ENCODE results near the gene REELD1.

The REELD1 gene

GRCh38 chr4:146243141-146243882, 29.0 kb downstream of the REELD1 start:
- Histone ChIP-seq H3K4me1 (ENCODE audit: insufficient read depth, insufficient read length) (no peaks in the 10 kb centered on the region), H3K36me3 (ENCODE audit: insufficient read depth, insufficient read length, low read length) (no peaks in the 10 kb centered on the region), H3K27me3 (ENCODE audit: insufficient read depth, insufficient read length) (no peaks in the 10 kb centered on the region), H3K9ac (ENCODE audit: insufficient read length, low read depth) (no peak overlapping the region), H3K9me3 (ENCODE audit: insufficient read depth, low read length) (no peaks in the 10 kb centered on the region), H3K4me3 (ENCODE audit: insufficient read length, low read depth) (no peak overlapping the region)
- TF ChIP-seq YY1 (IDR thresholded peaks at IDR 0.05; ENCODE audit: insufficient read depth, insufficient read length) = no peak
- no peak for TF ChIP-seq ZNF274 (IDR thresholded peaks at IDR 0.05; ENCODE audit: low read depth, low read length)
- no peak for TF ChIP-seq SUZ12 (IDR thresholded peaks at IDR 0.05; ENCODE audit: extremely low read depth, insufficient read depth, insufficient read length)
- DNase-seq (ENCODE audit: low read depth, low spot score) = no peak

DNA sequence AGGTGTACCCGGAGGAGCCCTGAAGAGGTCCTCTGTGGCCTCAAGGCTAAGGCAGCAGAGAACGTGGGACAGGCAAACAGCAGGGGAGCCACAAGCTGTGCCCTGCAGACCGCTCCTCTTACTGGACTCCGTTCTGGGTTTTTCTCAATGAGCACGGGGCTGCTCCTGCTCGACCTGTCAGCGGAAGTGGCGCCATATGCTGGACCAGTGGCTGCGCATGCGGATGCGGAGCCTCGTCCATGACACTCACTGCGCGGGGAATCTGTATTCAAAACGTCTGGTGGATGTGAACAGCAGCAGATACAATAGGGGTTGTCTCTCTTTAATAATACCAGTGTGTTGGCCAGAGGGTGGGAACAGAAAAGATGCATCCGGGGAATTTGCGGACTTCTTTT, 29.5 kb downstream of the REELD1 start:
- TF ChIP-seq ZNF274 (IDR thresholded peaks at IDR 0.05; ENCODE audit: low read depth, low read length) (no peak), YY1 (IDR thresholded peaks at IDR 0.05; ENCODE audit: insufficient read depth, insufficient read length) (no peak)
- Histone ChIP-seq H3K36me3 (ENCODE audit: insufficient read depth, insufficient read length, low read length) (no peaks in the 10 kb centered on the region), H3K9me3 (ENCODE audit: insufficient read depth, low read length) (no peaks in the 10 kb centered on the region), H3K4me1 (ENCODE audit: insufficient read depth, insufficient read length) (no peaks in the 10 kb centered on the region), H3K4me3 (ENCODE audit: insufficient read length, low read depth) (no peak overlapping the region), H3K27me3 (ENCODE audit: insufficient read depth, insufficient read length) (no peaks in the 10 kb centered on the region), H3K9ac (ENCODE audit: insufficient read length, low read depth) (no peak overlapping the region)
- no peak for DNase-seq (ENCODE audit: low read depth, low spot score)

DNA sequence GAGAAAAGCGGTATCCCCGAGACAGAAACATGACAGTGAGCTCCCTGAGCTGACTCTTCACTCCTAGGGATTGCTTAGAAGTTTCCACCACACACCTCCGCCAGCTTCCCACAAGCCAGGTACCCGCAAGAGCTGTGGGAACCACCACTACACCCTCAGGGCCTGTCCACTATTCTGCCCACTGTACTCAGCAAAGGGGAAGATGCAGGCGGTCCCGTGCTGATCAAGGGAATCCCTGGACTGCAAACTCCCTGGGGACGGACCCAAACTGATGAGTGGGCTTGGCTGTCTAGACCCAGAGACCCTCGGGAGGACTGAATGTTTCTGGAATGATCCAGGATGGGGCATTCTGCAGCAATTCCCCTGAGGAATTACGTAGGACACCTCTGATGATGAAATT, 30.2 kb downstream of the REELD1 start:
- no peak overlapping the region for H3K4me3 ChIP-seq (ENCODE audit: insufficient read length, low read depth)
- no peaks in the 10 kb centered on the region for H3K4me1 ChIP-seq (ENCODE audit: insufficient read depth, insufficient read length)
- no peaks in the 10 kb centered on the region for H3K36me3 ChIP-seq (ENCODE audit: insufficient read depth, insufficient read length, low read length)
- no peaks in the 10 kb centered on the region for H3K27me3 ChIP-seq (ENCODE audit: insufficient read depth, insufficient read length)
- no peaks in the 10 kb centered on the region for H3K9me3 ChIP-seq (ENCODE audit: insufficient read depth, low read length)
- H3K9ac ChIP-seq (ENCODE audit: insufficient read length, low read depth) = no peak overlapping the region
- DNase-seq (ENCODE audit: low read depth, low spot score) = no peak
- TF ChIP-seq YY1 (IDR thresholded peaks at IDR 0.05; ENCODE audit: insufficient read depth, insufficient read length) (no peak), ZNF274 (IDR thresholded peaks at IDR 0.05; ENCODE audit: low read depth, low read length) (no peak), SUZ12 (IDR thresholded peaks at IDR 0.05; ENCODE audit: extremely low read depth, insufficient read depth, insufficient read length) (no peak)

- DNase-seq (ENCODE audit: low read depth, low spot score) = no peak
- H3K27me3 ChIP-seq (ENCODE audit: insufficient read depth, insufficient read length) = no peaks in the 10 kb centered on the region
- H3K9ac ChIP-seq (ENCODE audit: insufficient read length, low read depth) = no peak overlapping the region
- no peak overlapping the region for H3K4me3 ChIP-seq (ENCODE audit: insufficient read length, low read depth)
- no peak for TF ChIP-seq SUZ12 (IDR thresholded peaks at IDR 0.05; ENCODE audit: extremely low read depth, insufficient read depth, insufficient read length)
- TF ChIP-seq YY1 (IDR thresholded peaks at IDR 0.05; ENCODE audit: insufficient read depth, insufficient read length) = no peak
- TF ChIP-seq ZNF274 (IDR thresholded peaks at IDR 0.05; ENCODE audit: low read depth, low read length) = no peak
- no peaks in the 10 kb centered on the region for H3K9me3 ChIP-seq (ENCODE audit: insufficient read depth, low read length)
- no peaks in the 10 kb centered on the region for H3K36me3 ChIP-seq (ENCODE audit: insufficient read depth, insufficient read length, low read length)
- H3K4me1 ChIP-seq (ENCODE audit: insufficient read depth, insufficient read length) = no peaks in the 10 kb centered on the region
Measured at GRCh38 chr4:146245246-146245645, 30.9 kb downstream of the REELD1 start.

GRCh38 chr4:146245850-146246249, 31.5 kb downstream of the REELD1 start:
- no peak overlapping the region for H3K4me3 ChIP-seq (ENCODE audit: insufficient read length, low read depth)
- TF ChIP-seq SUZ12 (IDR thresholded peaks at IDR 0.05; ENCODE audit: extremely low read depth, insufficient read depth, insufficient read length) = no peak
- TF ChIP-seq ZNF274 (IDR thresholded peaks at IDR 0.05; ENCODE audit: low read depth, low read length) = no peak
- TF ChIP-seq YY1 (IDR thresholded peaks at IDR 0.05; ENCODE audit: insufficient read depth, insufficient read length) = no peak
- H3K36me3 ChIP-seq (ENCODE audit: insufficient read depth, insufficient read length, low read length) = no peaks in the 10 kb centered on the region
- no peak overlapping the region for H3K9ac ChIP-seq (ENCODE audit: insufficient read length, low read depth)
- no peaks in the 10 kb centered on the region for H3K9me3 ChIP-seq (ENCODE audit: insufficient read depth, low read length)
- no peak for DNase-seq (ENCODE audit: low read depth, low spot score)
- H3K27me3 ChIP-seq (ENCODE audit: insufficient read depth, insufficient read length) = no peaks in the 10 kb centered on the region
- H3K4me1 ChIP-seq (ENCODE audit: insufficient read depth, insufficient read length) = no peaks in the 10 kb centered on the region

DNA sequence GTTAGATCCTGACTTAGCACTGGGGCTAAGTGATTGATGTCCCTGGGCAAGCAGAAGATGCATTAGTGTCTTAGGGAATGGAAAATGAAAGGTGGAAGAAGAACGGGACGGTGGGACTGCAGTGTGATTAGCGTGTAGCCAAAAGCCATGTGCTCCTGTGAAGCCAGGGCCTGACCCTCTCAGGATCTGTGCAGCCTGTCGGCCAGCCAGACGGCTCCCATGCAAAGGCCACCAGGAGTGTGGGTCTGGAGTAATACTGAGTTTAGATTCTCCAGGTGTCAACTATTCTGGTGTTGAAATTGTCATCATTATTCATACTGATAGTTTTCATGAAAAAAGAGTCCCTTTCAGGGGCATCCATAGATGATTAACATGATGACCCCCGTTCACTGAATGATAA, 32.0 kb downstream of the REELD1 start:
- H3K9me3 ChIP-seq (ENCODE audit: insufficient read depth, low read length) = no peaks in the 10 kb centered on the region
- no peaks in the 10 kb centered on the region for H3K36me3 ChIP-seq (ENCODE audit: insufficient read depth, insufficient read length, low read length)
- DNase-seq (ENCODE audit: low read depth, low spot score) = no peak
- no peak overlapping the region for H3K9ac ChIP-seq (ENCODE audit: insufficient read length, low read depth)
- no peaks in the 10 kb centered on the region for H3K4me1 ChIP-seq (ENCODE audit: insufficient read depth, insufficient read length)
- H3K4me3 ChIP-seq (ENCODE audit: insufficient read length, low read depth) = no peak overlapping the region
- no peaks in the 10 kb centered on the region for H3K27me3 ChIP-seq (ENCODE audit: insufficient read depth, insufficient read length)
- TF ChIP-seq SUZ12 (IDR thresholded peaks at IDR 0.05; ENCODE audit: extremely low read depth, insufficient read depth, insufficient read length) = no peak

DNA sequence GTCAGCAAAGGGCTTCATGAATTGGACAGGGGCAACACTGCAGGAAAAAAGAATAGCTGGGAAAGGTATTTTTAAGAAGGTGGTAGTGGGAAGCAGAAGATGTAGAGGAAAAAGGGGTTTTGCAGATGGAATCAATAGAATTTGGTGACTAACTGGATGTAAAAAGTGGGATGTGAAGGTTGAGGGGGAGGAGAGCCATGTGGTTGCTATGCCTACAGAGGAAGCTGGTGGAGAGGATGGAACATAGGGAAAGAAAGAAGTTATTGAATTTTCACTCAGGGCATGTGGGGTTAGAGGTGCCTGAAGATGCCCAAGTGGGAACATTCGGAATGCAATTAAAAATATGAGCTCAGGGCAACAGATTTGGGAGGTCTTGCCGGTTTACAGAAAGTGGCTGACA, 33.0 kb downstream of the REELD1 start:
- H3K27me3 ChIP-seq (ENCODE audit: insufficient read depth, insufficient read length) = no peaks in the 10 kb centered on the region
- no peak overlapping the region for H3K9ac ChIP-seq (ENCODE audit: insufficient read length, low read depth)
- no peaks in the 10 kb centered on the region for H3K4me1 ChIP-seq (ENCODE audit: insufficient read depth, insufficient read length)
- TF ChIP-seq YY1 (IDR thresholded peaks at IDR 0.05; ENCODE audit: insufficient read depth, insufficient read length) = no peak
- TF ChIP-seq SUZ12 (IDR thresholded peaks at IDR 0.05; ENCODE audit: extremely low read depth, insufficient read depth, insufficient read length) = no peak
- no peak for TF ChIP-seq ZNF274 (IDR thresholded peaks at IDR 0.05; ENCODE audit: low read depth, low read length)
- H3K36me3 ChIP-seq (ENCODE audit: insufficient read depth, insufficient read length, low read length) = no peaks in the 10 kb centered on the region
- H3K4me3 ChIP-seq (ENCODE audit: insufficient read length, low read depth) = no peak overlapping the region
- no peak for DNase-seq (ENCODE audit: low read depth, low spot score)
- no peaks in the 10 kb centered on the region for H3K9me3 ChIP-seq (ENCODE audit: insufficient read depth, low read length)

Measured in NT2/D1 (cell line).